ENCODE results near the gene SPACA7.

SPACA7 gene

GRCh38 chr13:112483299-112483698, 107.1 kb downstream of the SPACA7 start:
- H3K4me1 Mint-ChIP-seq = no peaks in the 10 kb centered on the region

More at GRCh38 chr13:112483299-112483698, 107.1 kb downstream of the SPACA7 start:
- H3K27me3 Mint-ChIP-seq (ENCODE audit: low read depth, poor library complexity) = no peaks in the 10 kb centered on the region
- TF ChIP-seq CTCF (IDR thresholded peaks at IDR 0.05) = no peak
- DNase-seq = no peak
- peaks cover 34% of the 10 kb centered on the region for H3K9me3 Mint-ChIP-seq
- peaks cover 64% of the 10 kb centered on the region for H3K36me3 Mint-ChIP-seq (ENCODE audit: low read depth)
- H3K4me3 Mint-ChIP-seq = no peak overlapping the region
- no peak overlapping the region for H3K27ac Mint-ChIP-seq
